Right atrium auricular region (tissue), 2 donors: ENCODE measurements around the gene MPEG1. TPM values are rescaled to one million over a fixed set of nuclear protein-coding genes. Genes with fewer than 3 reads are reported as not detected.

Experiments used
- DNase-seq: peaks from one replicate; pipeline ENCODE4 v3.0.0-alpha.2; 2019; ENCODE audit warnings: low spot score
- H3K27ac ChIP-seq, 2 donors: fragments of 200-600 bp; sonication (generic); 1 replicate in 1 of 2; 2 replicates in 1 of 2; pipeline ENCODE4 v1.5.1; 2016 to 2019
- H3K27me3 ChIP-seq, 2 donors: fragments of 200-600 bp; sonication (generic); one replicate each; pipeline versions ENCODE4 v1.5.1 to v1.6.0; 2017 to 2019
- H3K36me3 ChIP-seq: fragments of 200-600 bp; sonication (generic); one replicate; pipeline ENCODE4 v1.5.1; 2016
- H3K4me1 ChIP-seq, 2 donors: fragments of 200-600 bp; sonication (generic); one replicate each; pipeline versions ENCODE4 v1.5.1 to v1.6.0; 2017 to 2019
- H3K4me3 ChIP-seq, 2 donors: fragments of 200-600 bp; sonication (generic); 1 replicate in 1 of 2; 2 replicates in 1 of 2; pipeline ENCODE4 v1.5.1; 2017 to 2019; ENCODE audit warnings: mild to moderate bottlenecking in 1 of 2, moderate library complexity in 1 of 2
- H3K9me3 ChIP-seq, 2 donors: fragments of 200-600 bp; sonication (generic); one replicate each; pipeline ENCODE4 v1.5.1; 2019
- total RNA-seq, 2 donors: library from RNA; depleted of rRNA; stranded (reverse); fragments of >200 nt; gene quantifications; one replicate each; pipeline ENCODE4 v1.1.0, GENCODE V29; 2016
- TF ChIP-seq, protein P1 (sequence below), 2 donors: fragments of 200-600 bp; sonication (generic); IDR thresholded peaks; one replicate each; pipeline ENCODE4 v1.5.1; 2019; ENCODE audit warnings: antibody characterized with exemption in 2 of 2

Gene MPEG1
- total RNA-seq, 2 donors from 2014 or later, result 5.2 to 10.0 TPM

DNA sequence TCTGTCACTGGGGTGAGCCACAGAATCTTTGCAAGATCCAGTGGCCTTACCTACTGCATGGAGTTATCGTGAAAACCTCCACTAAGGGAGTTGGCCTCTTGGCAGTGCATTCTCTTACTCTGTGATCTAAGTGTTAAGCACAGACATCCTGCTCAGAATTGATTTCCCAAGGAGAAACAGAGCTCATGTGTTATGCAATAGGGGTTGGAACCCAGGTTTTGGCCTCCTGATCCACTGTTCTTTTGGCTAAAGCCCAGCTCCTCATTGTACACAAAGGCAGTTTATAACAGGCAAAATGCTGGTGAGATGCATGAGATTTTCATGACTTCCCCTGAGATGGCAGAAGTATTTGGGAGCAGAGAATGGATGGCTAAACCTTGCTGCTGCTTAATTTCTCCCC, 29.0 kb downstream of the MPEG1 start:
- Histone ChIP-seq H3K4me3 (no peak overlapping the region), H3K36me3 (no peaks in the 10 kb centered on the region), H3K27ac (peak overlapping the region in 1 of 2 donors; percentile 32), H3K4me1 (peaks cover 0 to 29% of the 10 kb centered on the region in 2 donors), H3K9me3 (peaks cover 0 to 8% of the 10 kb centered on the region in 2 donors), H3K27me3 (no peaks in the 10 kb centered on the region)
- no peak for DNase-seq
- TF ChIP-seq, protein P1, sequence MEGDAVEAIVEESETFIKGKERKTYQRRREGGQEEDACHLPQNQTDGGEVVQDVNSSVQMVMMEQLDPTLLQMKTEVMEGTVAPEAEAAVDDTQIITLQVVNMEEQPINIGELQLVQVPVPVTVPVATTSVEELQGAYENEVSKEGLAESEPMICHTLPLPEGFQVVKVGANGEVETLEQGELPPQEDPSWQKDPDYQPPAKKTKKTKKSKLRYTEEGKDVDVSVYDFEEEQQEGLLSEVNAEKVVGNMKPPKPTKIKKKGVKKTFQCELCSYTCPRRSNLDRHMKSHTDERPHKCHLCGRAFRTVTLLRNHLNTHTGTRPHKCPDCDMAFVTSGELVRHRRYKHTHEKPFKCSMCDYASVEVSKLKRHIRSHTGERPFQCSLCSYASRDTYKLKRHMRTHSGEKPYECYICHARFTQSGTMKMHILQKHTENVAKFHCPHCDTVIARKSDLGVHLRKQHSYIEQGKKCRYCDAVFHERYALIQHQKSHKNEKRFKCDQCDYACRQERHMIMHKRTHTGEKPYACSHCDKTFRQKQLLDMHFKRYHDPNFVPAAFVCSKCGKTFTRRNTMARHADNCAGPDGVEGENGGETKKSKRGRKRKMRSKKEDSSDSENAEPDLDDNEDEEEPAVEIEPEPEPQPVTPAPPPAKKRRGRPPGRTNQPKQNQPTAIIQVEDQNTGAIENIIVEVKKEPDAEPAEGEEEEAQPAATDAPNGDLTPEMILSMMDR (IDR thresholded peaks at IDR 0.05), result no peak

DNA sequence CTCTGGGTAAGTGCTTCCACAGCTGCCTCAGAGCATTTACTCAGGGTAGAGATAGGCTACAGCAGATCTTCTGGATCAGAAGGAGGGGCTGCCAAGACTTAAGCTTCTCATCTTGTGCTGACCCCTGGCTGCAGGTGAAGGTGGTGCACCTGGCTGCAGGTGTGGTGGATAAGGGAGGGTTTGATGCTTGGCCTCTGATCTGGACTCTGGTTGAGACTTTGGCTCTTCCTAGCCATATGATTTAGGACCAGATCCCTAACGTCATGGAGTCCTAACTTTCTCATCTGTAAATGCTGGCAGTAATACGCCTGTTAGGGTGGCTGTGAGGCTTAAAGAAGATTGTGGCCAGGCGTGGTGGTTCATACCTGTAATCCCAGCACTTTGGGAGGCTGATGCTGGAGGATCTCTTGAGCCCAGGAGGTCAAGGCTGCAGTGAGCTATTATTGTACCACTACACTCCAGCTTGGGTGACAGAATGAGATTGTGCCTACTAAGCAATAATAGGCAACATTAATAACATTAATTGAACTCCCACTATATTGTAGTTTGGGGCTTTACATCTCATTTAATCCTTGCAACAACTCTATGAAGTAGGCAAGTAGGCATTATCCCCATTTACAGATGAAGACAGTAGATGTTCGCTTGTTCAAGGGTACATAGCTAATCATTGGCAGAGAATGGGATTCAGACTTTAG, 30.1 kb downstream of the MPEG1 start:
- peaks cover 0 to 8% of the 10 kb centered on the region in 2 donors for H3K9me3 ChIP-seq
- no peak overlapping the region for H3K4me3 ChIP-seq
- no peaks in the 10 kb centered on the region for H3K27me3 ChIP-seq
- DNase-seq, result no peak
- TF ChIP-seq, protein P1 (IDR thresholded peaks at IDR 0.05), result no peak
- H3K27ac ChIP-seq, result no peak overlapping the region
- no peaks in the 10 kb centered on the region for H3K36me3 ChIP-seq
- peaks cover 0 to 22% of the 10 kb centered on the region in 2 donors for H3K4me1 ChIP-seq

DNA sequence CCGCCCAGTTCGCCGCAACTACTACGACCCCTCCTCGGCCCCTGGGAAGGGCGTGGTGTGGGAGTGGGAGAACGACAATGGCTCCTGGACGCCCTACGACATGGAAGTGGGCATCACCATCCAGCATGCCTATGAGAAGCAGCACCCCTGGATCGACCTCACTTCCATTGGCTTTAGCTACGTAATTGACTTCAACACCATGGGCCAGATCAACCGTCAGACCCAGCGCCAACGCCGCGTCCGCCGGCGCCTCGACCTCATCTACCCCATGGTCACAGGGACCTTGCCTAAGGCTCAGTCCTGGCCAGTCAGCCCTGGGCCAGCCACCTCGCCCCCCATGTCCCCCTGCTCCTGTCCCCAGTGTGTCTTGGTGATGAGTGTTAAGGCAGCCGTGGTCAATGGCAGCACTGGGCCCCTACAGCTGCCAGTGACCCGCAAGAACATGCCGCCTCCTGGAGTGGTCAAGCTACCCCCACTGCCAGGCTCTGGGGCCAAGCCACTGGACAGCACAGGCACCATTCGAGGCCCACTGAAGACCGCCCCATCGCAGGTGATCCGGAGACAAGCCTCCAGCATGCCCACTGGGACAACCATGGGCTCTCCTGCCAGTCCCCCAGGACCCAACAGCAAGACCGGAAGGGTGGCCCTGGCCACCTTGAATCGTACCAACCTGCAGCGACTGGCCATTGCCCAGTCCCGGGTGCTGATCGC, 30.8 kb downstream of the MPEG1 start:
- Histone ChIP-seq H3K9me3 (peaks cover 0 to 8% of the 10 kb centered on the region in 2 donors), H3K4me1 (peaks cover 0 to 18% of the 10 kb centered on the region in 2 donors), H3K27ac (no peak overlapping the region), H3K27me3 (no peaks in the 10 kb centered on the region), H3K36me3 (no peaks in the 10 kb centered on the region), H3K4me3 (no peak overlapping the region)
- no peak for DNase-seq
- TF ChIP-seq, protein P1 (IDR thresholded peaks at IDR 0.05), result no peak

DNA sequence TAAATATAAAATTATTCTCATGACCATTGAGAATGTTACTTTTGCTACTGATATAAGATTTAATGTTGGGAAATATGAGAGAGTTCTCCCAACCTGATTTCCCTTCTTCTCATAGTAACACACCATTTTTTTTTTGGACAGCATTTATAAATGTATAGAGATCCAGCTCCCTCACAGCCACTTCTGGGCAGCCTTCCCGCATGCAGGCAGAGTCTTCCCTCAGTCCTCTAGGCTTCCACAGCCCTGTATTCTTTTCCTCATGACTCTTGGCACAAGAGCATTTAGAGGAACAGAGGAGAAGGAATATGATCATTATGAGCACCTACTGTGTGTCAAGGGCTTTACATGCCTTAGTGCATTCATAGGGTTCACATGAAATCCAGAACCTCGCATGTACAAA, 31.8 kb downstream of the MPEG1 start:
- Histone ChIP-seq H3K27me3 (no peaks in the 10 kb centered on the region), H3K36me3 (no peaks in the 10 kb centered on the region), H3K4me1 (peaks cover 0 to 8% of the 10 kb centered on the region in 2 donors), H3K4me3 (no peak overlapping the region), H3K9me3 (peaks cover 0 to 8% of the 10 kb centered on the region in 2 donors), H3K27ac (no peak overlapping the region)
- no peak for DNase-seq
- TF ChIP-seq, protein P1 (IDR thresholded peaks at IDR 0.05), result no peak

DNA sequence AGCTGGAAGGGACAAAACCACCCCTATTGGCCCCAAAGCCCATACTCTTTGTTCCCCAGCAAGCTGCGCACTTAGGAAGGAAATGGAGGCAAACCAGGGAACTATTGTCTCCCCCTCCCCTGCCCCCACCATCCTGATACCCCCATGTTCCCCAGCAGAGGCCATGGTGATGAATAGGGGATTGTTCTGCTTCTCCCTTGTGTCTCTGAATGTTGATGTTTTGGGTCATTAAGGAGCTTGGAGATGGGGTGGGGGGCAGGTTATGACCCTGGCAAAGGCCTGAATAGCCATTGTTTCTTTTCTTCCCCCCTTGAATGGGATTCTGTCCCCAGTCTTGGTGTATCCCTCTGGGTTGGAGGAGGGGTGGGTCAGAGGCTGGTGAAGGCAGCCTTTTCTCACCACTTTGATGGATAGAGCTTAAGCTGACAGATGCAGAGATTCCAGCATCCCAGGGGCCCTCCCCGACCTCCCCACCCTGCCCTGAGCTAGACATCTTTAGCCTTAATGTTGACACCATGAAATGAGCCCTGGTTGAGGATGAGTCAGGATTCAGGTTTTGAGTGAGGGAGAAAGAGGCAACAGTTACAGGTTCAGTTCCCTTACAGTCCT, 32.5 kb downstream of the MPEG1 start:
- no peak overlapping the region for H3K4me3 ChIP-seq
- peaks cover 0 to 8% of the 10 kb centered on the region in 2 donors for H3K9me3 ChIP-seq
- no peak overlapping the region for H3K27ac ChIP-seq
- H3K36me3 ChIP-seq, result no peaks in the 10 kb centered on the region
- TF ChIP-seq, protein P1 (IDR thresholded peaks at IDR 0.05), result no peak
- no peaks in the 10 kb centered on the region for H3K27me3 ChIP-seq
- no peak for DNase-seq
- peaks cover 0 to 3% of the 10 kb centered on the region in 2 donors for H3K4me1 ChIP-seq
